Heart right ventricle (tissue), 16 donors: ENCODE data around the gene H6PD. TPM values are rescaled to one million over a fixed set of nuclear protein-coding genes. Genes with fewer than 3 reads are reported as not detected.
A peak's percentile ranks its signal among the peaks of the same experiment; 100 is the strongest.

Experiments used
- ATAC-seq, 8 donors: fragments of 200-7000 bp; cut with Tn5 transposase; one replicate each; pipeline ENCODE4 v1.9.1; 2020; ENCODE audit warnings: mild to moderate bottlenecking in 8 of 8, moderate library complexity in 8 of 8, moderate number of reproducible peaks in 1 of 8
- DNase-seq, 2 donors: peaks; one replicate each; pipeline ENCODE4 v3.0.0-alpha.2; 2020
- H3K27ac ChIP-seq, 10 donors: fragments of 200-600 bp; sonication (generic) in 2 of 10; one replicate each; pipeline versions ENCODE4 v1.5.0 to v1.8.0; 2020 to 2022; ENCODE audit warnings: mild to moderate bottlenecking in 3 of 10
- H3K27me3 ChIP-seq, 7 donors: fragments of 200-600 bp; one replicate each; pipeline ENCODE4 v1.8.0; 2021 to 2022; ENCODE audit warnings: mild to moderate bottlenecking in 2 of 7
- H3K36me3 ChIP-seq, 9 donors: fragments of 200-600 bp; sonication (generic) in 1 of 9; one replicate each; pipeline versions ENCODE4 v1.5.0 to v1.8.0; 2020 to 2022; ENCODE audit warnings: mild to moderate bottlenecking in 2 of 9
- H3K4me1 ChIP-seq, 9 donors: fragments of 200-600 bp; sonication (generic) in 1 of 9; one replicate each; pipeline versions ENCODE4 v1.5.0 to v1.8.0; 2020 to 2022; ENCODE audit warnings: mild to moderate bottlenecking in 4 of 9
- H3K4me3 ChIP-seq, 10 donors: fragments of 200-600 bp; sonication (generic) in 2 of 10; one replicate each; pipeline versions ENCODE4 v1.5.0 to v1.8.0; 2020 to 2022; ENCODE audit warnings: mild to moderate bottlenecking in 7 of 10, moderate library complexity in 2 of 10
- H3K9me3 ChIP-seq, 11 donors: fragments of 200-600 bp in 10 of 11; sonication (generic) in 2 of 11; one replicate each; pipeline versions ENCODE4 v1.5.0 to v1.8.0; 2013 to 2022; ENCODE audit warnings: mild to moderate bottlenecking in 2 of 11, control low read depth in 1 of 11, moderate library complexity in 1 of 11
- CTCF ChIP-seq, 9 donors: fragments of 200-600 bp; sonication (generic) in 2 of 9; IDR thresholded peaks; one replicate each; pipeline versions ENCODE4 v1.5.0 to v1.8.0; 2021 to 2022; ENCODE audit warnings: antibody characterized with exemption in 9 of 9, mild to moderate bottlenecking in 5 of 9, moderate library complexity in 1 of 9
- WGBS, 2 donors: extraction: QIAGEN DNeasy Blood & Tissue Kit; methylation state at CpG; one replicate each; pipeline ENCODE4 v1.1.7; 2013; ENCODE audit warnings: inconsistent platforms in 1 of 2; 5-methylcytosine and 5-hydroxymethylcytosine counted together
- intact Hi-C, 10 donors: fragments of 100-400 bp; cut with DNase I; formaldehyde crosslinking; loops; one replicate each; pipeline versions ENCODE4 v1.11.1 to v1.14.2; 2022
- polyA plus RNA-seq, 2 donors: library from polyadenylated mRNA; stranded (reverse); fragments of 200-250 nt; gene quantifications; one replicate each; pipeline ENCODE4 v1.2.3, GENCODE V29; 2013
- total RNA-seq, 10 donors: library from RNA; stranded (reverse); fragmentation: NEBNext Ultra II Directional in 3 of 10; extraction: Animal tissue kit (Norgen Biotek cat#: 25700) in 3 of 10; gene quantifications; one replicate each; pipeline versions ENCODE4 v1.2.1 to v1.2.4, GENCODE V29; 2021 to 2023
- donor health status: Arrhythmogenic right ventricular cardiomyopathy.
- donor health status: ischemic (EF 13 %, LVEDD 7.1; RV severe dilation, severe dysfunction).
- donor health status: healthy with polysubstance abuse.
- donor health status: DM: no; HTN: yes; CAD: no.
- donor health status: DM: no; HTN: no; CAD: no.
- donor health status: ischemic (EF 25% LVEDD 6.9; RV normal size, moderate dysfunction).
- donor health status: ischemic (EF 25% LVEDD 5.7; RV mildly dilated, moderate dysfunction).
- donor health status: healthy.
- donor health status: DM: yes; HTN: yes; CAD: no.
- donor health status: Ischemic cardiomyopathy.
- donor health status: ischemic (EF 35%, LVEDD 5.7; RV mildly dilated, moderate dysfunction).
- donor health status: nonischemic (EF 11% LVEDD 7.7; RV severe dilation, severe dysfunction).
- donor health status: DM: yes; HTN: yes; CAD: no.
- donor health status: PGD.
- donor health status: ischemic (EF 29% LVEDD 5.4; RV normal size, mild dysfunction).
- donor health status: nonischemic (EF 23%, LVEDD 6.1; RV moderate dilation, normal function).

Gene H6PD
- total and polyA plus RNA-seq, 12 donors = 5.7 to 45.0 (median 28.4) TPM

GRCh38 chr1:9235560-9235959 is 986 bp downstream of the H6PD start:
- Histone ChIP-seq H3K4me1 (peaks cover 5 to 76% (median 65%) of the 10 kb centered on the region in 9 donors), H3K4me3 (peak overlapping the region; percentile 40 to 78 (median 66)), H3K27ac (peak overlapping the region; percentile 91 to 99 (median 95)), H3K9me3 (no peaks in the 10 kb centered on the region), H3K36me3 (peaks cover 0 to 5% (median 0%) of the 10 kb centered on the region in 9 donors), H3K27me3 (no peaks in the 10 kb centered on the region)
- intact Hi-C loops = loop anchor here in 1 of 10 donors (2.0 kb wide), 1 partner anchor 17 kb away; no protein-coding TSS in a partner anchor
- no peak for DNase-seq
- TF ChIP-seq CTCF (IDR thresholded peaks at IDR 0.05) = no peak
- ATAC-seq = no peak
- WGBS, 2 donors = 83 to 85% methylated on average over 10 of the region's 10 CpGs

GRCh38 chr1:9238134-9238533 is 3.6 kb downstream of the H6PD start:
- H3K4me1 ChIP-seq = peaks cover 5 to 93% (median 88%) of the 10 kb centered on the region in 9 donors
- H3K27me3 ChIP-seq = no peaks in the 10 kb centered on the region
- WGBS, 2 donors = 61 to 62% methylated on average over 6 of the region's 6 CpGs
- intact Hi-C loops = no loop called here
- no peaks in the 10 kb centered on the region for H3K9me3 ChIP-seq
- ATAC-seq (peak in 2 of 8 donors; percentile 4 to 14), DNase-seq (no peak)
- no peak overlapping the region for H3K4me3 ChIP-seq
- H3K36me3 ChIP-seq = peaks cover 0 to 9% (median 0%) of the 10 kb centered on the region in 9 donors
- peak overlapping the region; percentile 65 to 99 (median 95) for H3K27ac ChIP-seq
- no peak for TF ChIP-seq CTCF (IDR thresholded peaks at IDR 0.05)

GRCh38 chr1:9238550-9238949 is 4.0 kb downstream of the H6PD start:
- peaks cover 0 to 9% (median 0%) of the 10 kb centered on the region in 9 donors for H3K36me3 ChIP-seq
- intact Hi-C loops = no loop called here
- H3K27me3 ChIP-seq = no peaks in the 10 kb centered on the region
- no peak overlapping the region for H3K4me3 ChIP-seq
- no peak for TF ChIP-seq CTCF (IDR thresholded peaks at IDR 0.05)
- H3K4me1 ChIP-seq = peaks cover 5 to 93% (median 88%) of the 10 kb centered on the region in 9 donors
- DNase-seq (no peak), ATAC-seq (peak in 5 of 8 donors; percentile 35 to 60 (median 48))
- 22 to 23% methylated on average over 4 of the region's 4 CpGs for WGBS, 2 donors
- peak overlapping the region; percentile 65 to 99 (median 95) for H3K27ac ChIP-seq
- no peaks in the 10 kb centered on the region for H3K9me3 ChIP-seq

GRCh38 chr1:9239622-9240401 is 5.2 kb downstream of the H6PD start:
- Histone ChIP-seq H3K4me3 (peak overlapping the region in 3 of 10 donors; percentile 0 to 11 (median 0)), H3K27ac (peak overlapping the region; percentile 65 to 99 (median 95)), H3K36me3 (peaks cover 0 to 9% (median 0%) of the 10 kb centered on the region in 9 donors), H3K4me1 (peaks cover 5 to 97% (median 91%) of the 10 kb centered on the region in 9 donors), H3K27me3 (no peaks in the 10 kb centered on the region), H3K9me3 (no peaks in the 10 kb centered on the region)
- 47 to 69% methylated on average over 16 of the region's 16 CpGs for WGBS, 2 donors
- no peak for TF ChIP-seq CTCF (IDR thresholded peaks at IDR 0.05)
- intact Hi-C loops = no loop called here
- DNase-seq (peak; percentile 53 to 75), ATAC-seq (peak; percentile 28 to 72 (median 56))
